Measurements from ENCODE around the gene PLA2G4D.

GRCh38 chr15:42082823-42083604 is 11.3 kb downstream of the PLA2G4D start:
- TF ChIP-seq POLR2AphosphoS5 (IDR thresholded peaks at IDR 0.05) = no peak
- TF ChIP-seq, protein P1, sequence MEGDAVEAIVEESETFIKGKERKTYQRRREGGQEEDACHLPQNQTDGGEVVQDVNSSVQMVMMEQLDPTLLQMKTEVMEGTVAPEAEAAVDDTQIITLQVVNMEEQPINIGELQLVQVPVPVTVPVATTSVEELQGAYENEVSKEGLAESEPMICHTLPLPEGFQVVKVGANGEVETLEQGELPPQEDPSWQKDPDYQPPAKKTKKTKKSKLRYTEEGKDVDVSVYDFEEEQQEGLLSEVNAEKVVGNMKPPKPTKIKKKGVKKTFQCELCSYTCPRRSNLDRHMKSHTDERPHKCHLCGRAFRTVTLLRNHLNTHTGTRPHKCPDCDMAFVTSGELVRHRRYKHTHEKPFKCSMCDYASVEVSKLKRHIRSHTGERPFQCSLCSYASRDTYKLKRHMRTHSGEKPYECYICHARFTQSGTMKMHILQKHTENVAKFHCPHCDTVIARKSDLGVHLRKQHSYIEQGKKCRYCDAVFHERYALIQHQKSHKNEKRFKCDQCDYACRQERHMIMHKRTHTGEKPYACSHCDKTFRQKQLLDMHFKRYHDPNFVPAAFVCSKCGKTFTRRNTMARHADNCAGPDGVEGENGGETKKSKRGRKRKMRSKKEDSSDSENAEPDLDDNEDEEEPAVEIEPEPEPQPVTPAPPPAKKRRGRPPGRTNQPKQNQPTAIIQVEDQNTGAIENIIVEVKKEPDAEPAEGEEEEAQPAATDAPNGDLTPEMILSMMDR (IDR thresholded peaks at IDR 0.05) = no peak
